Measurements from ENCODE around the gene MCF2.

- TF ChIP-seq CTCF (IDR thresholded peaks at IDR 0.05), result no peak
- TF ChIP-seq EP300 (IDR thresholded peaks at IDR 0.05), result no peak
Observed at GRCh38 chrX:139543920-139544319, 164.0 kb downstream of the MCF2 start.

Data from ovary (tissue), 3 donors.